ENCODE data around the gene SDC4. TPM values are rescaled to one million over a fixed set of nuclear protein-coding genes. Genes with fewer than 3 reads are reported as not detected.

The SDC4 gene, protein sequence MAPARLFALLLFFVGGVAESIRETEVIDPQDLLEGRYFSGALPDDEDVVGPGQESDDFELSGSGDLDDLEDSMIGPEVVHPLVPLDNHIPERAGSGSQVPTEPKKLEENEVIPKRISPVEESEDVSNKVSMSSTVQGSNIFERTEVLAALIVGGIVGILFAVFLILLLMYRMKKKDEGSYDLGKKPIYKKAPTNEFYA
- 16.2 and 48.7 TPM in 2 replicates for total RNA-seq

DNA sequence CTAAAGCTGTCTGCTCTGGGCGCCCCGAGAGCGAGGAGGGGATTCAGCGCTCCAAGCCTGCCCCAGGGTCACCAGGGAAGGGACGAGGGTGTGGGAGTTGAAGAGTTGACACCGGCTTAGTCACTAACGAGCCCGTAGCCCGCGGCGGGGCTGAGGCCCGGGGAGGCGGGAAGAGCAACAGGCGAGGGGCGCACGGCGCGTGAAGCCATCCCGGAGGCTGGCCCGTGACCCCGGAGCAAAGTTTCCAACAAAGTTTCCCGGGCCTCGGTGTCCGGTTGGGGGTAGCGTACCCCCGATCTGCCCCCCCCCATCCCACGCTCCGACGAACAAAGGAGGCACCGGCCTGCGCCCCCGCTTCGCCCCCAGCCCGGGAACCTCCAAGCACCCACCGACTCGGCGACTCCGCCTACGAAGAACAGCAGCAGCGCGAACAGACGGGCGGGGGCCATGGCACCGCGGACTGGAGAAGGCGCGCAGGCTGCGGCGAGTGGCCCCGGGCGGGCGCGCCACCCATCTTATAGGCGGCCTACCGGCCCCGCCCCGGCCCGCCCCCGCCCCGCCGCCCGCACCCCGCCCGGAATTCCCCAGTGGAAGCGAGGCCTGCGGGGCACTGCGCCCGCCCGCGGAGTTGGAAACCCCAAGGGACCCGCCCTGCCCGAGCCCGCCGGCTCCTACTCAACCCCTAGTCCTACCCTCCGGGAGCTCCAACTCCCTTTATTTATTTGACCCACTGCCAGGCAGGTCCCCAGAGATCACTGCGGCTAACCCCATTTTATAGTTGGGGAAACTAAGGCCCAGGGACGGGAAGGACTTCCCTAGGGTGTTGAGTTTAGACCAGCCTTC, at the start of gene SDC4:
Gene SDC4 (minus strand): TSS at position 489 of the 843 bp plus-strand sequence. CDS start 40 bp downstream, at position 449.

DNA sequence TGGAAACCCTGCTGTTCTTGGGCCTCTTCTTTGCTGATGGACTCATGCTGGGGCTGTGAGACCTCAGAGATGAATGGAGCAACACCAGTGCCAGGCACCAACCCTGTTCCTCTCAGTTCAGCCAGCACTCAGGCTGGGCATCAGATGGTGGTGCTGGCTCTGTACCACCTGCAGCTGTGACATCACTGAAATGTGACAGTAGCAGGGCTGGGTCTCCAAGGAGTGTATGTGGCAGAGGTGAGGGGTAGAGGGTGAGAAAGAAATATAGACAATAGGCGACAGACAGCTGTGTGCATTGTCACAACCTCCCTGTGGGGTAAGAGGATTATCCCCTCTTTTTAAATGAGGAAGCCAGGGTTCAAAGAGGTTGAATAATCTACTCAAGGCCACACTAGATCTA, 30.0 kb upstream of the SDC4 start, which contains the start of gene TP53TG5:
Gene TP53TG5 (minus strand): TSS at position 135 of the 400 bp plus-strand sequence. CDS start 89 bp downstream, at position 46.

DNA sequence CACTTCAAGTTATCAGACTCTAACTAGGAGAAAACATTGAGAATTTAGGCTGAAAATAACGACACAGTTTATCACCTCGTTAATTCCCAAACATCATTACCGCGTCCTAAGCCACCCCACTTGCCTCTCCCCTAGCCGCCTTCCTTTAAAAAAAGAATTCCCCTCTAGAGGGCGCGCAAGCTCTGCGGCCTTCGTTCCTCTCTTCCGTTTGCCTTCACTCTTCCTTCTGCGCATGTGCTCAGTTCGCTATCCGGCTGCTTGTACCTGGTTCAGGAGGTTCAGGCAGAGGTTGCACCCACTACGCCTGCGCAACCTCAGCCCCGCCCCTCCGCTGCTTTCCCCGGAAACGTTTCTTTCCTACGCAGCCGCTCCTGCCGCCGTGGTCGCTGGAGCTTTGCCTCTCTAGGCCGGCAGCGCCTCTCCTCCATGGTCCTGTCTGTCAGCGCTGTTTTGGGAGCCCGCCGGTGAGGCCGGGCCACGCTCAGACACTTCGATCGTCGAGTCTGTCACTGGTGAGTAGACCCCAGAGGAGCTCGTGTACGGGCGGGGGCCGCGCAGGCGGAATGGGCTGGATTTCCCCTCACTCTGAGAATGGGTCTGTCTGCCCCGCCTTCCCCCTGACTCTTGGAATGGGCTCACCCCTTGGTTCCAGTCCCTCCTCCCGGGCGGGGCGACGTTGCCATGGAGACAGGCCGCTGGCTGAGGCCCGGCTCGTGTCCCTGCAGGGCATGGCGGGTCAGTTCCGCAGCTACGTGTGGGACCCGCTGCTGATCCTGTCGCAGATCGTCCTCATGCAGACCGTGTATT, 14.8 kb upstream of the SDC4 start, which contains the start of gene SYS1:
Gene SYS1 (plus strand): TSS at position 353 of the 807 bp plus-strand sequence. CDS start 376 bp downstream, at position 729.

DNA sequence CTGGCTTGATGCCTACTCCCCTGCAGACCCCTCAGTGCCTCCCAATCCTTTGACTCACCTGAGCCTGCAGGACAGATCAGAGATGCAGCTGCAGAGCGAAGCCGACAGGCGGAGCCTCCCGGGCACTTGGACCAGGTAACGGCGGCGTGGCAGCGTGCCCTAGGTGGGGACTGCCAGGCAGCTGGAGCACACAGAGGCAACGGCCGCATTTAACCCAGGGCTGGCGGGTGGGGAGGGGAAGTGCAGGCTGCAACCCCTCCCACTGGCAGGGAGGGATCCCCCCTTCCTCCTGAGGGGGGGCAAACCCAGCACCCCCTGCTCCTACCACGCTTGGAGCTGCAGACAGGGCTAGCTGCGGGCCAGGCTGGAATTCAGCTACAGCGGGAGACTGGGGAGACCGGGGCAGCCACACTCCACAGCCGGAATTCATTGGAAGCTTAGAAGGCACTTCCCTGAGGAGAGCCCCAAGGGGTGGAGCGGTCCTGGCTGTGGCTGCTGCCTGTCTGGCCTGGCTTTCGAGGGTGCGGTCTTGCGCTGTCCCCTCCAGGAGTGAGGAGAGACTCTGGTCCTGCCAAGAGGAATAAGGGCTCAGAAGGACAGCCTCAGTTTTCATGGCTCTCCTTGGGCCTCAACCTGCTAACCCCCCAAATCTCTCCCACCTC, 40.0 kb downstream of the SDC4 start, which contains the start of gene MATN4:
Gene MATN4 (minus strand): TSS at position 183 of the 662 bp plus-strand sequence. CDS start 2,717 bp downstream, outside the sequence.

DNA sequence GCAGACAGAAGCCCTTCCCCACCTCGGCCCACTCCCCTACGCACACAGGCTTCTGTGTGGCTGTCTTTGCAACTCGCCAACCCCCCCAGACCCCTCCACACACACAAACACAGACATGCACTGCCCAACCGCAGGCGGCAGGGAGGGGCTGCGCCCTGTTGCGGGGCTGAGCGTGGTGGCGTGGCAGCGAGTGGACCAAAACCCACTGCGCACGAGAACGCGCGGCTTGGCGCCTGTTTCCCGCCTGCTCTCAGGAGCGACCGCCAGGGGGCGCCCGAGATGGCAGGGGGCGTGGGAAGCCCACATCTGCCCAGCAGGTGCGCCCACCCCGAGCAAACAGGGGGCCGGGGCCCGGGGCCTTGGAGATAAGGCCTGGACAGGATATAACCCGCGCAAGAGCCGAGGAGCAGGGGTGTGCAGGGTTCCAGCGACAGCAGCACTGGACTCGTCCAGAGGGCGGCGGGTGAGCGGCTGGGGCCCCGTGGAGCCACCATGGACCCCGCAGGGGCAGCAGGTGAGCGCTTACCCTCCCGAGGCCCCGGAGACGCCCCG, 41.7 kb downstream of the SDC4 start, which contains the start of gene RBPJL:
Gene RBPJL (plus strand): TSS at position 410 of the 552 bp plus-strand sequence. CDS start 83 bp downstream, at position 493.

Other genes with a start within 250 kb of the SDC4 start
- under 0.01 and 0.85 TPM in 2 replicates for gene KCNS1, start 247.3 kb downstream of the SDC4 start, total RNA-seq
- gene WFDC5, start 233.2 kb downstream of the SDC4 start, total RNA-seq, result not detected in 2 replicates
- not detected in 2 replicates for gene WFDC12, start 224.0 kb downstream of the SDC4 start, total RNA-seq
- gene PI3, start 173.5 kb downstream of the SDC4 start, total RNA-seq, result not detected in 2 replicates
- gene SEMG1, start 141.4 kb downstream of the SDC4 start, total RNA-seq, result not detected in 2 replicates
- not detected in 2 replicates for gene SEMG2, start 127.1 kb downstream of the SDC4 start, total RNA-seq
- gene SLPI, start 93.9 kb downstream of the SDC4 start, total RNA-seq, result 0.19 TPM in 1 of 2 replicates, not detected in the other
- gene RBPJL, start 41.6 kb downstream of the SDC4 start, total RNA-seq, result not detected in 2 replicates
- not detected in 2 replicates for gene MATN4, start 40.1 kb downstream of the SDC4 start, total RNA-seq
- 14.0 and 19.2 TPM in 2 replicates for gene SYS1, start 14.7 kb upstream of the SDC4 start, total RNA-seq
- gene TP53TG5, start 29.9 kb upstream of the SDC4 start, total RNA-seq, result not detected in 2 replicates
- gene DBNDD2, start 59.9 kb upstream of the SDC4 start, total RNA-seq, result 4.3 and 4.6 TPM in 2 replicates
- 16.6 and 21.5 TPM in 2 replicates for gene PIGT, start 67.7 kb upstream of the SDC4 start, total RNA-seq
- not detected in 2 replicates for gene WFDC2, start 121.3 kb upstream of the SDC4 start, total RNA-seq
- gene SPINT3, start 167.2 kb upstream of the SDC4 start, total RNA-seq, result not detected in 2 replicates
- gene WFDC6, start 191.1 kb upstream of the SDC4 start, total RNA-seq, result not detected in 2 replicates
- not detected in 2 replicates for gene EPPIN, start 199.0 kb upstream of the SDC4 start, total RNA-seq
- gene WFDC8, start 230.9 kb upstream of the SDC4 start, total RNA-seq, result not detected in 2 replicates

Measured in endothelial cell of coronary artery (primary cell).